DND-41 (cell line): ENCODE measurements around the gene ENKD1.

Source experiments
- ATAC-seq: fragments of 200-7000 bp; cut with Tn5 transposase; 3 replicates; pipeline ENCODE4 v1.9.1; 2021; ENCODE audit warnings: low read depth; ENCODE audit not compliant: insufficient read depth
- DNase-seq: peaks from one replicate; pipeline ENCODE4 v3.0.0-alpha.2; 2020
- H2AFZ ChIP-seq: 2 replicates; pipeline ENCODE4 v1.6.0; 2012; ENCODE audit warnings: low read depth, low read length
- H3K27ac ChIP-seq: 2 replicates; pipeline ENCODE4 v1.5.1; 2012; ENCODE audit warnings: low read length, inconsistent platforms
- H3K27me3 ChIP-seq: fragments of 200-600 bp; sonication (generic); 2 replicates; pipeline ENCODE4 v1.6.0; 2012; ENCODE audit warnings: low read length, mild to moderate bottlenecking, inconsistent platforms; ENCODE audit not compliant: insufficient read depth, poor library complexity
- H3K36me3 ChIP-seq: 2 replicates; pipeline ENCODE4 v1.5.1; 2012; ENCODE audit warnings: low read length, inconsistent platforms; ENCODE audit not compliant: insufficient read depth
- H3K4me1 ChIP-seq: 2 replicates; pipeline ENCODE4 v1.5.1; 2012; ENCODE audit warnings: mild to moderate bottlenecking, low read length; ENCODE audit not compliant: insufficient read depth
- H3K4me2 ChIP-seq: 2 replicates; pipeline ENCODE4 v1.6.0; 2012; ENCODE audit warnings: mild to moderate bottlenecking, moderate library complexity, low read length, inconsistent platforms; ENCODE audit not compliant: insufficient read depth
- H3K4me3 ChIP-seq, 2 experiments: fragments of 200-600 bp in 1 of 2; shearing (Covaris generic) in 1 of 2; 2 replicates each; pipeline ENCODE4 v1.5.1; 2012 to 2016; ENCODE audit warnings: inconsistent platforms in 2 of 2, low read length in 2 of 2, mild to moderate bottlenecking in 2 of 2, low read depth in 1 of 2, moderate library complexity in 1 of 2
- H3K79me2 ChIP-seq: 2 replicates; pipeline ENCODE4 v1.6.0; 2012; ENCODE audit warnings: low read length, inconsistent platforms; ENCODE audit not compliant: insufficient read depth
- H3K9ac ChIP-seq: 2 replicates; pipeline ENCODE4 v1.6.0; 2012; ENCODE audit warnings: low read depth, mild to moderate bottlenecking, inconsistent platforms, low read length, moderate library complexity
- H3K9me3 ChIP-seq: 2 replicates; pipeline ENCODE4 v1.5.1; 2012; ENCODE audit warnings: low read length, moderate library complexity, mild to moderate bottlenecking, inconsistent platforms; ENCODE audit not compliant: insufficient read depth, severe bottlenecking
- H4K20me1 ChIP-seq: 2 replicates; pipeline ENCODE4 v1.6.0; 2012; ENCODE audit warnings: low read length; ENCODE audit not compliant: insufficient read depth
- EZH2 ChIP-seq: IDR thresholded peaks from 3 replicates; pipeline ENCODE4 v1.6.1; 2012; ENCODE audit warnings: borderline replicate concordance, low read depth, mild to moderate bottlenecking, moderate library complexity, low read length, inconsistent platforms; ENCODE audit not compliant: severe bottlenecking
- TF ChIP-seq, protein P1 (sequence below): IDR thresholded peaks from 2 replicates; pipeline ENCODE4 v1.5.1; 2012; ENCODE audit warnings: borderline replicate concordance, low read length, moderate library complexity, mild to moderate bottlenecking; ENCODE audit not compliant: poor library complexity, severe bottlenecking; ENCODE audit errors: extremely low read depth

ENKD1 gene

DNA sequence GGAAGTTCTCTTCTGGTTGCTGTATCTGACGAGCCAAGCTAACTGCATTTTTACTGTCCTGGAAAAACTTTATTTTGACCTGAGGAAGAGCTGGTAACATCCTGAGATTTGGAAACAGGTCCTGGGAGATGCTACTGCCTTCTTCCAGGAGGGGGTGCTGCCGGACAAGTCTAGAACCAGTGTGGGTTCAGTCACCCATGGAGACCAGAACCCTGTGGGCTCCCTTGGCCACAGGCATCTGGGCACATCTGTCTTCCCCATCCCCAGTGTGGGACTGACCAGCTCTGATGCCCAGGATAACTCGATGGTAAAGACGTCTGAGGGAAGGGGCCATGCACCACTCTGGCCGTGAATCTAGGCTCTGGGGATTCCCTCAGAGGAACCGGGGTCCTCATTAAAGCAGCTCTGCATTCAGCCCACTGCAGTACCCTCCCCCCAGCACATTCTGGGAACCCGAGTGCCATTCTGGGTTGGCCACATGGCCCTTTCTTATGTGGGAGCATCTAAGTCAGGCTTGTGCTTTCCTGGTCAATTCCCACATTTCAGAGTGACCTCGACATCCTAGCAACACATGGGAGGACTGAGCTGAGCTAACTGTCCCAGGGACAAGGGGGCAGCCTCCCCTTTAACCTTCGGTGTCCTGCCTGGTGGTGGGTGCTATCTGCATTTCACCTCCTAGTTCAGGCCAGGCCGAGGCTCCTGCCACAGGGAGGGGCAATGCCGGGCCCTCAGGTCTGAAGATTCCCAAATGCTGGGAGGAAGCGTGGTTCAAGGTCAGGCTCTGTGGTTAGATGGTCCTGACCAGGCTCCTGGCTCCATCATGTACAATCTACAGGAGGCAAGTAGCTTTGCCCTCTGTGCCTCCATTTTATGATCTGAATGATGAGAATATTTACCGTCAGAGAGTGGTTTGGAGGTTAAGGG is 6.5 kb upstream of the ENKD1 start:
- Histone ChIP-seq H3K27me3 (no peaks in the 10 kb centered on the region), H3K9ac (no peak overlapping the region), H3K79me2 (no peaks in the 10 kb centered on the region), H3K4me3 (no peak overlapping the region), H3K36me3 (peaks cover 21% of the 10 kb centered on the region; the same call in 1 of the 2 replicates), H2AFZ (no peak overlapping the region), H3K9me3 (no peaks in the 10 kb centered on the region), H3K4me2 (no peak overlapping the region), H3K4me1 (peaks cover under 1% of the 10 kb centered on the region; the same call in 1 of the 2 replicates), H4K20me1 (no peaks in the 10 kb centered on the region; the same call in 1 of the 2 replicates), H3K27ac (no peak overlapping the region)
- TF ChIP-seq, protein P1, sequence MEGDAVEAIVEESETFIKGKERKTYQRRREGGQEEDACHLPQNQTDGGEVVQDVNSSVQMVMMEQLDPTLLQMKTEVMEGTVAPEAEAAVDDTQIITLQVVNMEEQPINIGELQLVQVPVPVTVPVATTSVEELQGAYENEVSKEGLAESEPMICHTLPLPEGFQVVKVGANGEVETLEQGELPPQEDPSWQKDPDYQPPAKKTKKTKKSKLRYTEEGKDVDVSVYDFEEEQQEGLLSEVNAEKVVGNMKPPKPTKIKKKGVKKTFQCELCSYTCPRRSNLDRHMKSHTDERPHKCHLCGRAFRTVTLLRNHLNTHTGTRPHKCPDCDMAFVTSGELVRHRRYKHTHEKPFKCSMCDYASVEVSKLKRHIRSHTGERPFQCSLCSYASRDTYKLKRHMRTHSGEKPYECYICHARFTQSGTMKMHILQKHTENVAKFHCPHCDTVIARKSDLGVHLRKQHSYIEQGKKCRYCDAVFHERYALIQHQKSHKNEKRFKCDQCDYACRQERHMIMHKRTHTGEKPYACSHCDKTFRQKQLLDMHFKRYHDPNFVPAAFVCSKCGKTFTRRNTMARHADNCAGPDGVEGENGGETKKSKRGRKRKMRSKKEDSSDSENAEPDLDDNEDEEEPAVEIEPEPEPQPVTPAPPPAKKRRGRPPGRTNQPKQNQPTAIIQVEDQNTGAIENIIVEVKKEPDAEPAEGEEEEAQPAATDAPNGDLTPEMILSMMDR, result peak; percentile 73
- TF ChIP-seq EZH2, result no peak
- peak; percentile 39; the same call in 2 of the 3 replicates for ATAC-seq
- peak; percentile 50 for DNase-seq

DNA sequence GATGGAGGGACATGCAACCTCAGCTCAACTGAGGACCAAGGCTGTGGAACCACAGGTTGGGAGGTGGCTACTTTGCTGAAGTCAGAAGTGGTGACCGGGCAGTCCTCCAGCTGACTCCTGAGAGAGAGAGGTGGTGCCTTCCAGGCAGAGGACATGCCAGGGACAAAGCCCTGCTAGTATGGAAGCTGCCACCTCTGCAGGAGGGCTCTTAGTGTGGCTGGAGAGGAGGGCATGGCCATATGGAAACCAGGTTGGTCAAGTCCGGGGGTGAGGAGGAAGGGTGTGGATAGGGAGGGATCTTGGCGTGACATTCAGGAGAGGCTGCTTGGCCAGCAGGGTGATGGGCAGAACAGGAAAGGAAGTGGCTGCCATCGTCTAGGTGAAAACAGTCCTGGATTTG is 5.8 kb upstream of the ENKD1 start:
- H2AFZ ChIP-seq, result no peak overlapping the region
- TF ChIP-seq, protein P1, result no peak
- no peak for TF ChIP-seq EZH2
- no peak overlapping the region for H3K4me2 ChIP-seq
- DNase-seq, result no peak
- H3K9me3 ChIP-seq, result no peaks in the 10 kb centered on the region
- H3K36me3 ChIP-seq, result peaks cover 14% of the 10 kb centered on the region; the same call in 1 of the 2 replicates
- H3K4me3 ChIP-seq, result no peak overlapping the region
- H3K4me1 ChIP-seq, result peaks cover 8% of the 10 kb centered on the region
- no peak overlapping the region for H3K27ac ChIP-seq
- no peak overlapping the region for H3K9ac ChIP-seq
- H3K27me3 ChIP-seq, result no peaks in the 10 kb centered on the region
- no peak for ATAC-seq
- no peaks in the 10 kb centered on the region; the same call in 1 of the 2 replicates for H4K20me1 ChIP-seq
- H3K79me2 ChIP-seq, result peaks cover under 1% of the 10 kb centered on the region; the same call in 1 of the 2 replicates

DNA sequence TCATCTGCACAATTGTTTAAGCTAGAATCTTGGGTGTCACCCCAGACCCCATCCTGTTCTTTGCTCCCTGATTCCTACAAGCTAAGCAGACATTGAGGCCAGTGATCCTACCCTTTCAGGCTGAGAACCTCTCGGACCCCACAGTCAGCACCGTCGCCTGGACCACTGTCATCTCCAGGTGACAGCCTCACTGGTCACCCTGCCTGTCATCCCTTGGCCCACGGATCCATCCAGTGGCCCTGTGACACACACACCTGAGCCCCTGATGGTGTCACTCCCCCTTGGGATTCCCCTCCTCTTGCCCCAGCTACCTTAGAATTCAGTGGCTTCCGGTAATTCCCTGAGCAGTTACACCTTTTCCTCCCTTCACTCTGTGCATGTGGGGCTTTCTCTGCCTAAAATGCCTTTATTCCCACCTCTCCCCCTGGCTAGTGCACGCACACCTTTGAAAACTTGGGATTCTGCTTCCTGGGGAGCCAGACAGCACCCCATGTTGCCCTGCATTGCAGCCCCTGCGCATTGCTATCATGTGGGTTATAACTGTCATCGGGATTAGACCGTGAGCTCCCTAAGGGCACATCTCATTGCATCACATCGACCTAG is 3.0 kb upstream of the ENKD1 start:
- Histone ChIP-seq H3K4me2 (no peak overlapping the region), H4K20me1 (no peaks in the 10 kb centered on the region; the same call in 1 of the 2 replicates), H2AFZ (no peak overlapping the region), H3K79me2 (peaks cover 10% of the 10 kb centered on the region), H3K27me3 (no peaks in the 10 kb centered on the region), H3K9me3 (no peaks in the 10 kb centered on the region), H3K4me1 (peaks cover 30% of the 10 kb centered on the region), H3K9ac (no peak overlapping the region), H3K36me3 (peaks cover 4% of the 10 kb centered on the region; the same call in 1 of the 2 replicates), H3K4me3 (no peak overlapping the region), H3K27ac (no peak overlapping the region)
- no peak for DNase-seq
- ATAC-seq, result no peak
- TF ChIP-seq, protein P1, result no peak
- no peak for TF ChIP-seq EZH2
